IPS DF 19.7 (cell line): ENCODE data around the gene MKX.

Source experiments
- DNase-seq: peaks from one replicate; pipeline ENCODE4 v3.0.0-alpha.2; 2013; ENCODE audit warnings: low read depth, low spot score

MKX gene

DNA sequence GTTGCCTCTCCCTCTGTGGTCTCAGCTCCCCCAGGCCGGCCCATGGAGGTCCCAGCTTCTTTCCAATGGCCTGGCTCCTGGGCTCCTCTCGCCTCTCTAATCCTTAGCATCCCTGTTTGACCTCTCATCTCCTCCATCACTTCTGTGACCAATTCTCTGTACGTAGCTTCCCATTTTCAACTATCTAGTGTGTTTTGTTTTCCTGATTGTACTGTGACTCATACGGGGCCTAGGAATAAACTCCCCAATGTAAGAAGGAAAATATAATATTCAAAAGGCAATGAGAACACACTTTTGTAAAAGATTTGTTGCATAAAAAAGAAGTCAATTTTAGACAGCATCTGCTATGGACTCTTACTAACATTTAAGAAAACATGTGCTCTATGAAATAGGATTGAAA lies 90.3 kb downstream of the MKX start:
- no peak for DNase-seq

DNA sequence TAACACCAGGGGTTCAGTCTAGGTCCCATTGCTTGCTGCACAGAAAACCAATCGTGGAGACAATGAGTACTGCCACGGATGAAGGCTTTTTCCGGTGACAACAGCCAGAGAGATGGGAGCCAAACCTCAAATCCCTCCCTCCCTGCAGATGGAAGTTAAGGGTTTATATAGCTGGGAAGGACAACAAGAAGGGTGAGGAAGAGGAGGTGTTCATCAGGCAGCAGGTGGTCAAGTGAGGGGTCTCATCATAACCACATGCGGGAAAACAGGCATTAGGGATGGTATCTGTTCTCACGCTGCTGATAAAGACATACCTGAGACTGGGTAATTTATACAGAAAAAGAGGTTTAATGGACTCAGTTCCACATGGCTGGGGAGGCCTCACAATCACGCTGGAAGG lies 91.3 kb downstream of the MKX start:
- DNase-seq, result no peak

DNA sequence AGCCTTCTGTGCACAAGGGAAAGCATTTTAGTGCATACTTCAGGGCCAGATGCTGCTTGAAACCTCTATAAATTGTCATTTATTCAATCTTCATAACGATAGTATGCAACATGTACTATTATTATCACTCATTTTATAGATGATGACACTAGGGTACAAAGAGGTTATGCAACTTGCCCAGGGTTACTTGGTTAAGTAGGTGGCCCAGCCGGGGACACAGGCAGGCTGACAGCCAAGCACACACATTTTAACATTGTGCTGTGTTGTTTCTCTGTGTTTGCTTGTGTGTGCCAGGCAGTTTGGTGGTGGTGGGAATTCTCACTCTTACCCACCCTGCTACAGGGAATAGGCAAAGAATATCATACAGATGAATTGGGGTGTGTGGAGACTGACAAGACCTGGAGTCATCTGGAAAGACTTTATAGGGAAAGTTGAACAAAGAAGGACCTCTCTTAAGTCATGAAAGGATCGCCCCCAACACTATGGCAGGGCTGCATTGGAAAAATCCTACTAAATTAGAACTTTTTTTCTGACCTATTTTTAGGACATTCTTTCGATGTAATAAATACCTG lies 98.9 kb downstream of the MKX start:
- no peak for DNase-seq

DNA sequence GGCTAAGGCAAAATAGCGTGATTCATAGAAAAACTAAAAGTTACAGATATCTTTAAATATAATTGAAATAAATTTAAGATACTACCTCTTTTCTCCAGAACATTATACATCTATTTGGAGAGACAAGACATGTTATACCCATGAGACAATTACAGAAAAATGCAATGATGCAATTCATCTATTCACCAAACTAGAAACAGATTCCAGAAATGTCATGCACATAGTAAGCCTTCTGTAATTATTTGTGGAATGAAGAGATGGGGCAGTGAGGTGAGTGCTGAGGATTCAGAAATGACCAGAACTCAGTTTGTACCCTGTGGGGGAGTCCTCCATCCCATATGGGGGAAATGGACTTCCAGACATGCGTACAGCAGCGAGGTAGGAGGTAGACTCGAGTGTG lies 99.4 kb downstream of the MKX start:
- no peak for DNase-seq

DNA sequence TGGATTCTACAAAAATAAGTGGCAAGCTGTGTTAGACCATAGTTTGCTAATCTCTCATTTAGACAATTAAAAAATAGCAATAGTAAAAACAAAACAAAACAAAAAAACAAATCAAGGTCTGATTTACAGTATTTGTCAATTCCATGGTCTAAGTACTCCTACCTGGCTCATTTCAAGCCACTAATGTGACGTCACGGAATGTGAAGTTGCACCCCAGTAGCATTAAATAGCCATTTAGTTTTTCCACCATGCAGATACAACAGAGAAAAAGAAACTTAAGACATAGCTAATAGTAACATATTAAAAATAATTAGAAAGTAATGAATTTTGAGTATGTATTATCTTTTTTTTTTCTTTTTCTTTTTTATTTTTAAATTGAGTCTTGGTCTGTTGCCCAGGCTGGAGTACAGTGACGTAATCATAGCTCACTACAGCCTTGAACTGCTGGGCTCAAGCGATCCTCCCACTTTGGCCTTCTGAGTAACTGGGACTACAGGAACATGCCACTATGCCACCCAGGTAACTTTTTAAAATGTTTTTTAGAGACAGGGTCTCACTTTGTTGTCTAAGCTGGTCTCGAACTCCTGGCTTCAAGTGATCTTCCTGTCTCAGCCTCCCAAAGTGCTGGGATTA lies 101.2 kb downstream of the MKX start:
- no peak for DNase-seq

DNA sequence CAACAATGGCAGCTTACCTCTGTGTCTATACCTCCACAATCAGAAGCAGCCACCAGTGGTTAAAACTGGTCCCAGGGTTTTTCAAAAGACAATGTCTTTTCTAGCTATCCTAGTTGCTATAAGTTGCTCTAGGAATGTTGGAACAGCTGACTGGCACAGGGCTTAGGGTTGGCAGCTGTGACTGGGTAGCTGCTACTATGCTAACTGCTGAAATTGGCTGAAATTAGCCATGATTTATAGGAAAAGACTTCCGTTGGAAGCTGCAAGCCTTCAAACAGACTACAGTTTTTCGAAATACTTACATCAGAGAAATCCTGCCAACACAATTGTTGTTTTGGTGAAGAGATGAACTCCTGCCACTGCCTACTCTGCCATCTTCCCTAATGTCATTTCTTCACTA lies 102.3 kb downstream of the MKX start:
- DNase-seq, result no peak

DNA sequence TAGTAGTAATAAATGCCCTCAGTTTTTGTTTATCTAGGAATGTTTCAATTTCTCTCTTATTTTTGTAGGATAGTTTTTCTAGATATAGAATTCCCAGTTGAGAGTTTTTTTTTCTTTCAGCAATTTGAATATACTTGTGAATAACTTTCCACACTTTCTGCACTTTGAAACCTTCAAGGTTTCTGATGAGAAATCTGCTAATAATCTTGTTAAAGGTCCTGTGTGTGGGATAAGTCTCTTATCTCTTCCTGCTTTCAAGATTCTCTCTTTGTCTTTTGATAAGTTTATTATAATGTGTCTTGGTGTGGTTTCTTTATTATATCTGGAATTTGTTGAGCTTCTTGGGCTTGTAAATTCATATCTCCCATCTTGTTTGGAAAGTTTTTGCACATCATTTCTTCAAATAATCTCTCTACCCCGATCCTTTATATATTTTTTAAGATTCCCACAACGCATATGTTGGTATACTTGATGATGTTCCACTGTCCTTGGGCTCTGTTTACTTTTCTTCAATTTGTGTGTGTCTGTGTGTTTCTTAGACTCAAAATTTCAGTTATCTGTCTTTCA lies 103.5 kb downstream of the MKX start:
- DNase-seq, result no peak

DNA sequence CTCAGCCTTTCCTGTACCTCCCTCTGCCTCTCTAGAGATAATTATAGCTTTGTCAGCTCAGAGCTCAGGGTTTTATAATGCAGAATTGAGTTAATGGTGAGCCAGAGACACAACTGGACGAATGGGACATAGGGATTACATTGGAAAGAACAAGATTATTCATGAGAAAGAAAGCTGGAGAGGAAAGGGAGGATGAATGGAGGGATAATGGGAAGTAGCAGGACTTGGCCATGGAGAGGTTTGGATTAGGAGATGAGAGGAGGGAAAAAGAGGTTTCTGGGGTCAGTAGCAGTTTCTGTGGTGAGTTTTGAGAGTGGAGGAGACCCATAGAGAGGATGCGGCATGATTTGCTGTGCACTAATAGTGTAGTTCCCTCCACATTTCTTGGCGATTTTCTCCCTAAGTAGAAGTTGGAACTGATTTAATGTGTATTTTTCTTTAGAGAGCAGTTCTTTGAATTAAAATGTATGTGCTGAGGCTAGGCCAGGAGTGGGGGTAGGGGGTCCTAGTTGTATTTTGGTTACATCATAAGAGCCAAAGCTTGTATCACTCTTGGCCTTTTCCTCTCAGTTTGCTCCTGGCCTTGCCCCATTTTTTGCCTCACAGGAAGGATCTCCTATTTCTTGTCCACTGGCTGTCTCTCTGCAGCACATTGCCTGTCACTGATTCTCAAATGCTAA lies 107.4 kb downstream of the MKX start:
- DNase-seq, result no peak

DNA sequence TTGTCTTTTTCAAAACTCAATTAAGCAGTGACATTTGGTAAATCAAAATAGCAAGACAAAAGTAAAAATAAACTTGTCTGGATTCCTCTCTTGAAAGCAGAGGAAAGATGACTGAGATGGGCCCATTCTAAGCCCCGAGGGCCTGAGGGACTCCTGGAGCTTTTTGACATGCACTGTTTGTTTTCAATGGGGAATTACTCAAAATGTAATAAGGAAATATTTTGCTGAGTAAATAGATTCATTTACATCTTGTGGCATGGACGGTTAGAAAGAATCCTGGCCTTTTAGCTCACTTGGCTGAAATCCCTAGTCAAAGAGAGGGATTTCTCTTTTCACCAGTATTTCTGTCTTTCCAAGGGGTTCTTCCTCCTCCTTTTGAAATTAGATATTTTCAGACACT lies 108.0 kb downstream of the MKX start:
- no peak for DNase-seq

DNA sequence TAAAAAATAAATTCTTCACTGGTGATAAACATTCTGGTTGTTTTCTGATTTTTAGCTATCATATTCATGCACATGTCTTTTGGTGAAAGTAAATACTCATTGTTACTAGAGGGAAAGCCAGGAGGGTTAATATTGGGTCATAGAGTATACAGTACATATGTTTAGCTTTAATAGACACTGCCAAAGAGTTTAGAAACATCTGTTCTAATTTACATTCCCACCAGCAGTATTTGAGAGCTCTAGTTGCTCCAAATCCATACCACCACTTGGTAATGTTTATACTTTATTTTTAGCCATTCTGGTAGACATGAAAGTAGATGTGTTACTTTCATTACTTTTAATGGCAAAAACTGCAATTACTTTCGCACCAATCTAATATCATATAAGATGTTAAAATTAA lies 108.8 kb downstream of the MKX start:
- DNase-seq, result no peak

DNA sequence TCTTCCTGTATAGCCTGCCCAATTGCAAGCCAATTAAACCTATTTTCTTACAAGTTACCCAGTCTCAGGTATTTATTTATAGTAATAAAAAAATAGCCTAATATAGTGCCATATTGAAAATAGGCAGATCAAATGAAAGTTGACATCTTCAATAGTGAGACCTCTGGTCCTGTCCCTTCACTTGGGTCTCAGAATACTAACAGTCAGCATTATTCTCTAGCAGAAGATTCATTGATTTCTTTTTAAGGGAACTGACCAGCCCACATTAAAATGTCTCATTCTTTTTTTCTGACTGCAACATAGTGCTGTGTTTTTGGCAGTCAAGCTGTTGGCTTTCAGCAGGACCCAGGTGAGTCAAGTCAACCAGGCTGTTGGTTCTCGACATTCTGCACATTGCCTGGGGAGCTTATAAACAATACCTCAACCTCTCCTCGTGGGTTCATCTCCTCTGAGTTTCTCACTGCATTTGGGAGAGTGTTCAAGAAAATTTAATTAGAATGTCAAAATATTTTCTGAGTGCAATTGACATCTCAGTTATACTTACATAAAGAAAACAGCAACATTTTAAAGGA lies 109.8 kb downstream of the MKX start:
- no peak for DNase-seq

DNA sequence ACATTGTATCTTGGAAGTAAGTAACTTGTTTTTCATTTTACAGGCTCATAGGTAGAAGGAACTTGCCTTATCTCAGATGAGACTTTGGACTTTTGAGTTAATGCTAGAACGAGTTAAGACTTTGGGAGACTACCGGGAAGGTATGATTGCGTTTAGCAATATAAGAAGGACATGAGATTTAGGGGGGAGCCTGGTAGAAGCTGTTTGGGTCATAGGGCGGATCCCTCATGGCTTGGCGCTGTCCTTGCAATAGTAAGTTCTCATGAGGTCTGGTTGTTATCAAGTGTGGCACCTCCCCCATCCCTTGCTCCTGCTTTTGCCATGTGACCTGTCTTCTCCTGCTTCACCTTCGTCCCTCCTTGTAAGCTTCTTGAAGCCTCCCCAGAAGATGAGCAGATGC lies 110.3 kb downstream of the MKX start:
- DNase-seq, result no peak

DNA sequence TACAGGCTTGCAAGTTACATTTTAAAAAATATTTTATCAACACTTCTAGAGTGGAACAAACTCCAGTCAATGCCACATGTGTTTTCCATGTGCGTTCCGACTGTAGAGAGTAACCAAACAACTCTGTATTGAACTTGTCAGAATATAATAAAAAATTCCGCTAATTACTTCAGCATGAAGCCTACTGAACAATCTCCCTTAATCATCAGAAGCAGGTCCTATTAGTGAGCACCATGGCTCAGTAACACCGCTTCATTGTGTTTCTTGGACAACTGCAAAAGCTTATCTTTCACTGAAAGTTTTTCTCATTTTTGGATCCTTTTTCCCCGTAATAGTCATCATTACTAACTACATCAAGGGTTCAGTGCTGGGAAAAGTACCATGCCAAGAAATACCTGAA lies 117.0 kb downstream of the MKX start:
- DNase-seq, result no peak

DNA sequence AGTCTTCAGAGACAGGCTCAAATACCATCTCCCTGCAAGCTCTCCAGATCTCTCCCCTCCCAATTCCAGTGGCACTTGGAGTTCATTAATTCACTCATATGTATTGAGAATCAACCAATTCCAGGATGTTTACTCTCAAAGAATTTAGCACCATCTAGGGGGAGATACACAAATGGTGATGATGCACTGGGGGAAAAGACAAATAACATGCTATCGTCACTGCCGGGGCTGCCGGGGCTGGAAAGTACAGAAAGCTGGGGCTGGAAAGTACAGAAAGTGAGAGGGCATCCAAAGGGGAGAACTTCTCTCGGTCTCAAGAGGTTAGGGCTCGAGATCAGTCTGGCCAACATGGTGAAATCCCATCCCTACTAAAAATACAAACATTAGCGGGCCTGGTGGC lies 118.7 kb downstream of the MKX start:
- DNase-seq, result no peak

DNA sequence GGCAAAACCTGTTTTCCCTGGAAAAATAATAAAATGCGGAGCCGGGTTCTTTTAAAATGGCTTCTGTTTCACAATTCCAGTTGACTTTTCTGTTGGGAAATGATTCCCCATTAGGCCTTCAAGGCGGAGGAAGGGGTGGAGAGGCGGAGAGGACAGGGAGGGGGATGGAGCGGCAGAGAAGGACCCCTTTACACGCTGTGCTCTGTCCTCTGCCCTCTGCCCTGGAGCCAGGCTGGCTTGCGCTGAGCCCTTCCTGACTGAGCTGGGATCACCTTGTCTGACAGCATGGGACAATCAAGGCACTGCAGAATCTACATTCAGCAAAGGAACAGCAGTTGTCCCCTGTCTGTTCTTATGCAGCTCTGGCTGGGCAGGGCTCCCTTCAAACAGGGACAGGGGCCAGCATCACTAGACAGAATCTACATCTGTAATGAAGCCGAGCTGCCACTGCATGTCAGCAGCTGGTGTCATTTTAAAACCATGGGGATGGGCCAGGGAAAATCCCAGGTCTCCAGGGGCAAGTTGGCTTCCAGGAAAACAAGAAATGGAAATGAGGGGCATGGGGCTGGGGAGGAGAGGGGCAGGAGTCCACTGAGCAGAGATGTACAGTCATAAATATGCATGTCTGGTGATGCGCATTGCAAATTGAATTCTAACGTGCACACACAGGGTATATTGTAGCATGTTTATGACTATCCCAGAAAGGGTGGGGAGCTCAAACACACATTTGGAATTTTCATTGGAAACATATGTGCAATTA lies 120.0 kb downstream of the MKX start:
- DNase-seq, result peak; percentile 17

DNA sequence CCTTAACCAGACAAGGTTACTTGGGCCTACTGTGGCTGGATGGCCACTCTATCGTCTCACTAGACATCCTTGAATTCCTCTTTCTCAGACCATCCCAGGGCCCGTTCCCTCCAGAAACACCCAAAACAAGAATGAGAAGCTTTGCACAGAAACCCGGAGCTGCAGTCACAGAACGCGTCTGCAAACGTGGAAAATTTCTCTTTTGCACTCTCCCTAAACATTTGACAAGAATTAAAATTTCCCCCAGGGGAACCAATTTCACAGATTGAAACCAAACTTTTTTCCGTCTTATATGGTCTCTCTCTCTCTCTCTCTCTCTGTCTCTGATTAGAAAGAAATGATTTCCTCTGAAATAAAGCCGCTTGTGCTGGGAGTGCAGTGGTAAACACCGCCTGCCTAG lies 120.7 kb downstream of the MKX start:
- DNase-seq, result no peak
